Measurements from ENCODE around the gene NRXN3.

Gene NRXN3

GRCh38 chr14:78950649-78951048 is 780.5 kb downstream of the NRXN3 start:
- H3K27me3 Mint-ChIP-seq (ENCODE audit: low read depth, poor library complexity) = peaks cover 17% of the 10 kb centered on the region
- TF ChIP-seq, protein P1, sequence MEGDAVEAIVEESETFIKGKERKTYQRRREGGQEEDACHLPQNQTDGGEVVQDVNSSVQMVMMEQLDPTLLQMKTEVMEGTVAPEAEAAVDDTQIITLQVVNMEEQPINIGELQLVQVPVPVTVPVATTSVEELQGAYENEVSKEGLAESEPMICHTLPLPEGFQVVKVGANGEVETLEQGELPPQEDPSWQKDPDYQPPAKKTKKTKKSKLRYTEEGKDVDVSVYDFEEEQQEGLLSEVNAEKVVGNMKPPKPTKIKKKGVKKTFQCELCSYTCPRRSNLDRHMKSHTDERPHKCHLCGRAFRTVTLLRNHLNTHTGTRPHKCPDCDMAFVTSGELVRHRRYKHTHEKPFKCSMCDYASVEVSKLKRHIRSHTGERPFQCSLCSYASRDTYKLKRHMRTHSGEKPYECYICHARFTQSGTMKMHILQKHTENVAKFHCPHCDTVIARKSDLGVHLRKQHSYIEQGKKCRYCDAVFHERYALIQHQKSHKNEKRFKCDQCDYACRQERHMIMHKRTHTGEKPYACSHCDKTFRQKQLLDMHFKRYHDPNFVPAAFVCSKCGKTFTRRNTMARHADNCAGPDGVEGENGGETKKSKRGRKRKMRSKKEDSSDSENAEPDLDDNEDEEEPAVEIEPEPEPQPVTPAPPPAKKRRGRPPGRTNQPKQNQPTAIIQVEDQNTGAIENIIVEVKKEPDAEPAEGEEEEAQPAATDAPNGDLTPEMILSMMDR (IDR thresholded peaks at IDR 0.05) = no peak
- DNase-seq = no peak
- H3K27ac Mint-ChIP-seq = no peak overlapping the region
- no peaks in the 10 kb centered on the region for H3K4me1 Mint-ChIP-seq
- no peaks in the 10 kb centered on the region for H3K36me3 Mint-ChIP-seq (ENCODE audit: low read depth)
- no peaks in the 10 kb centered on the region for H3K9me3 Mint-ChIP-seq
- H3K4me3 Mint-ChIP-seq = no peak overlapping the region

DNA sequence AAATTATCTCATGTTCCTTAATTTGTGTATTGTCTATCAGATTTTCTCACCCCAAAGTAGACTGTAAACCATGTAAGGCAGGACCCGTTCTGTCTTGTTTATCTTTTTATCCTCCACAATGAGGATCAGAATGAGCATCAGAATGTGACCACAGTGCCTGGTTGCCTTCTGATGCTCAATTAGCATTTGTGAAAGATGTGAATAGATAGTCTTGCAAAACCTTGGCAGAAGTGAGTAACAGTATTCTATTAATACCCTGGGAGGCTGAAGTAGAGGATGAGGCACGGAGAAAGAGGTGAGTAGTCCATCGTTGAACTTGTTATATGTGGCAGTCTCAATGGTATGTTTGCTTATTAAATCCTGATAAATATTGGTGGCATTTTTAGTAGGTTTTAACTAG is 781.4 kb downstream of the NRXN3 start:
- no peaks in the 10 kb centered on the region for H3K36me3 Mint-ChIP-seq (ENCODE audit: low read depth)
- peaks cover 17% of the 10 kb centered on the region for H3K27me3 Mint-ChIP-seq (ENCODE audit: low read depth, poor library complexity)
- H3K9me3 Mint-ChIP-seq = no peaks in the 10 kb centered on the region
- H3K4me3 Mint-ChIP-seq = no peak overlapping the region
- no peak for DNase-seq
- no peak overlapping the region for H3K27ac Mint-ChIP-seq
- TF ChIP-seq, protein P1 (IDR thresholded peaks at IDR 0.05) = no peak
- no peaks in the 10 kb centered on the region for H3K4me1 Mint-ChIP-seq

DNA sequence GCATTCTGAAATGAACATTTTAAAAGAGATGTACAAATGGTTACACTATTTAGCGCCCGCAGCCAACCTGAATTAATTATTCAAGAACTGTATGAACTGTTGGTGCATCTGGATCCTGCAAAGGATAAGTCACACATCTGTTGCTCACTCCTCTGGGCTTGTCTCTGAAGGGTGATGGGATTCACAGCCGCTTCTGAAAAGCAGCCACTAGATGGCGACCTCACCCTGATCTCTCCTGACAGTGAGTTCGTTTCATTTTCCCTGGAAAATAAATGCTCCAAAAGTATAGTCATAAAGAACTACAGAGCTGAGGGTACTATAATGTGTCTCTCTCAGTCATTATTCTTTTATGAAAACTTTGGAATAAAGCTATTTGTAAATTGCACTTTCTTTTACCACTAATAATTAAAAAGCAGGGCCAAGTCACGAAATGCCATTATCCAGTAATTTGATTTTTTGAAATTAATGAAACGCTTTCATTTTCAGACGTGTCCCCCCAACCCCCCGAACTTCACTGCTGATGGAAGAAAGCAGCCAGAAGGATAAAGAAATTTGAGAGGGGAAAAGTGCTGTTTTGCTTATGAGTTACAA is 789.6 kb downstream of the NRXN3 start:
- Mint-ChIP-seq H3K27me3 (ENCODE audit: low read depth, poor library complexity) (no peaks in the 10 kb centered on the region), H3K4me3 (no peak overlapping the region), H3K4me1 (peaks cover 6% of the 10 kb centered on the region), H3K9me3 (no peaks in the 10 kb centered on the region), H3K27ac (no peak overlapping the region), H3K36me3 (ENCODE audit: low read depth) (no peaks in the 10 kb centered on the region)
- TF ChIP-seq, protein P1 (IDR thresholded peaks at IDR 0.05) = peak; percentile 91
- peak; percentile 75 for DNase-seq

GRCh38 chr14:78967111-78967809 is 797.1 kb downstream of the NRXN3 start:
- H3K9me3 Mint-ChIP-seq = no peaks in the 10 kb centered on the region
- no peak for DNase-seq
- no peaks in the 10 kb centered on the region for H3K36me3 Mint-ChIP-seq (ENCODE audit: low read depth)
- H3K4me3 Mint-ChIP-seq = no peak overlapping the region
- TF ChIP-seq, protein P1 (IDR thresholded peaks at IDR 0.05) = no peak
- no peak overlapping the region for H3K27ac Mint-ChIP-seq
- no peaks in the 10 kb centered on the region for H3K27me3 Mint-ChIP-seq (ENCODE audit: low read depth, poor library complexity)
- H3K4me1 Mint-ChIP-seq = no peaks in the 10 kb centered on the region

- Mint-ChIP-seq H3K4me1 (no peaks in the 10 kb centered on the region), H3K27me3 (ENCODE audit: low read depth, poor library complexity) (no peaks in the 10 kb centered on the region), H3K4me3 (no peak overlapping the region), H3K36me3 (ENCODE audit: low read depth) (no peaks in the 10 kb centered on the region), H3K9me3 (no peaks in the 10 kb centered on the region), H3K27ac (no peak overlapping the region)
- TF ChIP-seq, protein P1 (IDR thresholded peaks at IDR 0.05) = no peak
- no peak for DNase-seq
Observed at GRCh38 chr14:78968265-78968664, 798.1 kb downstream of the NRXN3 start.

- DNase-seq = no peak
- Mint-ChIP-seq H3K4me3 (no peak overlapping the region), H3K36me3 (ENCODE audit: low read depth) (no peaks in the 10 kb centered on the region), H3K27ac (no peak overlapping the region), H3K9me3 (no peaks in the 10 kb centered on the region), H3K4me1 (no peaks in the 10 kb centered on the region), H3K27me3 (ENCODE audit: low read depth, poor library complexity) (no peaks in the 10 kb centered on the region)
- TF ChIP-seq, protein P1 (IDR thresholded peaks at IDR 0.05) = no peak
Observed at GRCh38 chr14:78970677-78971076, 800.5 kb downstream of the NRXN3 start.

Data from nephron progenitor cell (in vitro differentiated cells).